Gastroesophageal sphincter (tissue), 4 donors: ENCODE data around the gene VDAC1. TPM values are rescaled to one million over a fixed set of nuclear protein-coding genes. Genes with fewer than 3 reads are reported as not detected.

Source experiments
- ATAC-seq: fragments of 150-250 bp; one replicate; pipeline ENCODE4 v1.9.1; 2016; ENCODE audit warnings: mild to moderate bottlenecking, moderate library complexity
- H3K27ac ChIP-seq, 4 donors: fragments of 200-600 bp; sonication (generic) in 3 of 4; 1 replicate in 3 of 4; 2 replicates in 1 of 4; pipeline ENCODE4 v1.5.1; 2016 to 2019
- H3K27me3 ChIP-seq: fragments of 200-600 bp; sonication (generic); one replicate; pipeline ENCODE4 v1.5.1; 2019
- H3K36me3 ChIP-seq, 2 donors: fragments of 200-600 bp; sonication (generic); one replicate each; pipeline ENCODE4 v1.5.1; 2019; ENCODE audit warnings: control low read depth in 1 of 2
- H3K4me1 ChIP-seq, 3 donors: fragments of 200-600 bp; sonication (generic); 1 replicate in 2 of 3; 2 replicates in 1 of 3; pipeline ENCODE4 v1.5.1; 2016 to 2019; ENCODE audit warnings: control low read depth in 2 of 3
- H3K4me3 ChIP-seq, 2 donors: fragments of 200-600 bp; sonication (generic); one replicate each; pipeline ENCODE4 v1.5.1; 2019; ENCODE audit warnings: mild to moderate bottlenecking in 1 of 2, moderate library complexity in 1 of 2
- H3K9me3 ChIP-seq, 3 donors: fragments of 200-600 bp; sonication (generic); one replicate each; pipeline ENCODE4 v1.5.1; 2017 to 2019; ENCODE audit warnings: control low read depth in 2 of 3
- EP300 ChIP-seq: sonication (generic); formaldehyde crosslinking; IDR thresholded peaks from one replicate; pipeline ENCODE4 v1.6.1; 2017; ENCODE audit warnings: antibody characterized with exemption, mild to moderate bottlenecking
- POLR2A ChIP-seq, 2 donors: fragments of 450-650 bp; IDR thresholded peaks; one replicate each; pipeline ENCODE4 v1.6.1; 2017; ENCODE audit warnings: antibody characterized with exemption in 2 of 2, mild to moderate bottlenecking in 2 of 2, moderate library complexity in 1 of 2
- POLR2AphosphoS5 ChIP-seq: sonication (generic); formaldehyde crosslinking; IDR thresholded peaks from one replicate; pipeline ENCODE4 v1.6.1; 2017; ENCODE audit warnings: antibody characterized with exemption
- WGBS, 2 donors: methylation state at CpG; one replicate each; pipeline ENCODE4 v1.1.5; 2018; ENCODE audit warnings: low coverage in 1 of 2; 5-methylcytosine and 5-hydroxymethylcytosine counted together
- total RNA-seq, 4 donors: library from RNA; depleted of rRNA; stranded (reverse); fragments of >200 nt; gene quantifications; one replicate each; pipeline ENCODE4 v1.1.0, GENCODE V29; 2016
- TF ChIP-seq, protein P1 (sequence below), 4 experiments: fragments of 200-600 bp in 2 of 4; fragments of 450-650 bp in 2 of 4; sonication (generic) in 1 of 4; IDR thresholded peaks; one replicate each; pipeline ENCODE4 v1.5.1; 2017 to 2019; ENCODE audit warnings: antibody characterized with exemption in 4 of 4, mild to moderate bottlenecking in 2 of 4, moderate library complexity in 2 of 4

The VDAC1 gene
- total RNA-seq, 4 donors from 2014 or later, result 112 to 157 (median 131) TPM

DNA sequence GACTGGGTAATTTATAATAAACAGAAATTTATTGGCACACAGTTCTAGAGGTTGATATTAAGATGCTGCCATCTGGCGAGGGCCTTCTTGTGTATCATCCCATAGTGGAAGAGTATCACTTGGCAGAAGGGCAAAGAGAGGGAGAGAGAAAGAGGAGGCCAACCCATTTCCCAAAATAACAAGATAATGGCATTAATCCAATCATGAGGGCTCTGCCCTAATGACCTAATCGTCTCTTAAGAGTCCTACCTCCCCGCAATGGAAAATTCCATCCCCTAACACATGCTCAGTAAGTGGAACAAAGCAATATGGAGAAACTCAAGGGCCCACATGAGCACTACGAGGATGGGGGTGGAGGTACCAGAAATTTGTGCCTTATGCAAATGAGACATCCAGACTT, 17.6 kb upstream of the VDAC1 start:
- no peaks in the 10 kb centered on the region for H3K36me3 ChIP-seq
- no peak overlapping the region for H3K27ac ChIP-seq
- WGBS, 2 donors, result 68 to 69% methylated on average over 3 to 4 of the region's 4 CpGs
- H3K9me3 ChIP-seq, result no peaks in the 10 kb centered on the region
- ATAC-seq, result no peak
- TF ChIP-seq EP300 (no peak), POLR2A (IDR thresholded peaks at IDR 0.05) (no peak), POLR2AphosphoS5 (no peak)
- TF ChIP-seq, protein P1, sequence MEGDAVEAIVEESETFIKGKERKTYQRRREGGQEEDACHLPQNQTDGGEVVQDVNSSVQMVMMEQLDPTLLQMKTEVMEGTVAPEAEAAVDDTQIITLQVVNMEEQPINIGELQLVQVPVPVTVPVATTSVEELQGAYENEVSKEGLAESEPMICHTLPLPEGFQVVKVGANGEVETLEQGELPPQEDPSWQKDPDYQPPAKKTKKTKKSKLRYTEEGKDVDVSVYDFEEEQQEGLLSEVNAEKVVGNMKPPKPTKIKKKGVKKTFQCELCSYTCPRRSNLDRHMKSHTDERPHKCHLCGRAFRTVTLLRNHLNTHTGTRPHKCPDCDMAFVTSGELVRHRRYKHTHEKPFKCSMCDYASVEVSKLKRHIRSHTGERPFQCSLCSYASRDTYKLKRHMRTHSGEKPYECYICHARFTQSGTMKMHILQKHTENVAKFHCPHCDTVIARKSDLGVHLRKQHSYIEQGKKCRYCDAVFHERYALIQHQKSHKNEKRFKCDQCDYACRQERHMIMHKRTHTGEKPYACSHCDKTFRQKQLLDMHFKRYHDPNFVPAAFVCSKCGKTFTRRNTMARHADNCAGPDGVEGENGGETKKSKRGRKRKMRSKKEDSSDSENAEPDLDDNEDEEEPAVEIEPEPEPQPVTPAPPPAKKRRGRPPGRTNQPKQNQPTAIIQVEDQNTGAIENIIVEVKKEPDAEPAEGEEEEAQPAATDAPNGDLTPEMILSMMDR (IDR thresholded peaks at IDR 0.05), result no peak
- H3K4me1 ChIP-seq, result no peaks in the 10 kb centered on the region
- H3K27me3 ChIP-seq, result peaks cover 13% of the 10 kb centered on the region
- no peak overlapping the region for H3K4me3 ChIP-seq

DNA sequence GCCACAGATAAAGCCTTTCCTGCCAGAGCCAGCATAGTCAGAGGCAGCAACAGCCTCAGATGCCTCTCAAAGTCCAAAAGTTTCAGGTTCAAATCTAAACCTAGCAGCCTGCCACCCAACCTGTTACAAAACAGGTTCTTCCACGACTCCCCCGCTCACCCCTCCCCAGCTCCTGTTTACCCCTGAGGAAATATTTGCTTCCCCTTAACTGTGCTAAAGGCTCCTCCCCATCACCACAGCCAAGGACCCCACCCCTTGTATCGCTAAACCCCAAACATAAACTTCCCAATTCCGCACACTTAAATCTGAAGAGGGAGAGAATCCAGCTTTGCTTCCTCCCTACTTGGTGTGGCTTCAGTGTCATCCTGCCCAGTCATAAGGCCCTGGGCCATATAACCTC, 15.4 kb upstream of the VDAC1 start:
- no peak for ATAC-seq
- no peaks in the 10 kb centered on the region for H3K9me3 ChIP-seq
- H3K36me3 ChIP-seq, result no peaks in the 10 kb centered on the region
- TF ChIP-seq EP300, result no peak
- no peak for TF ChIP-seq POLR2A (IDR thresholded peaks at IDR 0.05)
- TF ChIP-seq, protein P1 (IDR thresholded peaks at IDR 0.05), result no peak
- TF ChIP-seq POLR2AphosphoS5, result no peak
- H3K4me1 ChIP-seq, result no peaks in the 10 kb centered on the region
- 57% methylated on average over 4 of the region's 4 CpGs; no CpG with 5 or more reads in 1 of the 2 donors for WGBS, 2 donors
- no peak overlapping the region for H3K4me3 ChIP-seq
- peaks cover 7% of the 10 kb centered on the region for H3K27me3 ChIP-seq
- no peak overlapping the region for H3K27ac ChIP-seq

DNA sequence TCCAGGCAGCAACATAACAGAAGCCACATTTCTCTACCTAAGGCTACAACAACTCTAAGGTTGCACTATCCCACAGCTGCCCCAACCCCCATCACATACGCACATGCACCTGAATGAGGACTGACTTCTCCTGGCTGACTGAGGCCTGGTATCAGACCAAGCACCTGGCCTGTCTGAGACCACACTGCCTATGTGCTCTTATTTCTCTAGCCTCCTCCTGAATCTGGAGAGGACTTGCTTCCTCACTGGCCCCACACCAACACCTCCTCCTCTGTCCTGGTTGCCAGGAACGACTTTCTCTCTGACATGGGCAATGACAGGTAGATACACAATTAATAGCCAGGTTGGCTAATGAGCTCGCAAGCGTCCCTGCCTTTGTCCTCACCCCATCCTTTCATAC, 14.9 kb upstream of the VDAC1 start:
- no peak for TF ChIP-seq POLR2A (IDR thresholded peaks at IDR 0.05)
- TF ChIP-seq, protein P1 (IDR thresholded peaks at IDR 0.05), result no peak
- no peak for TF ChIP-seq EP300
- TF ChIP-seq POLR2AphosphoS5, result no peak
- Histone ChIP-seq H3K4me1 (no peaks in the 10 kb centered on the region), H3K27ac (no peak overlapping the region), H3K4me3 (no peak overlapping the region), H3K27me3 (peaks cover 1% of the 10 kb centered on the region), H3K36me3 (no peaks in the 10 kb centered on the region), H3K9me3 (no peaks in the 10 kb centered on the region)
- no peak for ATAC-seq
- 73% methylated on average over 1 of the region's 4 CpGs; no CpG with 5 or more reads in 1 of the 2 donors for WGBS, 2 donors

DNA sequence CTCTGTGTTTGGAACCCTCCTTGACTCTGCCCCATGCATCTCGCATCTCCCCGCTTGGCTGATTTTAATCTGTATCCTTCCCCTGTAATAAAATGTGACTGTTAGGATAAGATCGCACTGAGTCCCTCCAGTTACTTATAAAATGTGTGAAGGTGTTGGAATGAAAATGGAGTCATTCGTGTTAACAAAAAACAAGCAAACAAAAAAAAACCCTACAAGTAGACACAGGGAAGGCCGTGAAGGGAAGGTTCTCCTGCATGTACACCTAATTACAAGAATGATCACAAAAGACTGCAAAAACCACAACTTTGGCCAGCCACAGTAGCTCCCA, 14.2 kb upstream of the VDAC1 start:
- Histone ChIP-seq H3K36me3 (no peaks in the 10 kb centered on the region), H3K9me3 (no peaks in the 10 kb centered on the region), H3K4me3 (no peak overlapping the region), H3K27ac (no peak overlapping the region), H3K4me1 (no peaks in the 10 kb centered on the region), H3K27me3 (no peaks in the 10 kb centered on the region)
- ATAC-seq, result no peak
- WGBS, 2 donors, result 87 to 100% methylated on average over 2 to 4 of the region's 5 CpGs
- TF ChIP-seq, protein P1 (IDR thresholded peaks at IDR 0.05), result no peak
- no peak for TF ChIP-seq POLR2AphosphoS5
- no peak for TF ChIP-seq EP300
- no peak for TF ChIP-seq POLR2A (IDR thresholded peaks at IDR 0.05)

DNA sequence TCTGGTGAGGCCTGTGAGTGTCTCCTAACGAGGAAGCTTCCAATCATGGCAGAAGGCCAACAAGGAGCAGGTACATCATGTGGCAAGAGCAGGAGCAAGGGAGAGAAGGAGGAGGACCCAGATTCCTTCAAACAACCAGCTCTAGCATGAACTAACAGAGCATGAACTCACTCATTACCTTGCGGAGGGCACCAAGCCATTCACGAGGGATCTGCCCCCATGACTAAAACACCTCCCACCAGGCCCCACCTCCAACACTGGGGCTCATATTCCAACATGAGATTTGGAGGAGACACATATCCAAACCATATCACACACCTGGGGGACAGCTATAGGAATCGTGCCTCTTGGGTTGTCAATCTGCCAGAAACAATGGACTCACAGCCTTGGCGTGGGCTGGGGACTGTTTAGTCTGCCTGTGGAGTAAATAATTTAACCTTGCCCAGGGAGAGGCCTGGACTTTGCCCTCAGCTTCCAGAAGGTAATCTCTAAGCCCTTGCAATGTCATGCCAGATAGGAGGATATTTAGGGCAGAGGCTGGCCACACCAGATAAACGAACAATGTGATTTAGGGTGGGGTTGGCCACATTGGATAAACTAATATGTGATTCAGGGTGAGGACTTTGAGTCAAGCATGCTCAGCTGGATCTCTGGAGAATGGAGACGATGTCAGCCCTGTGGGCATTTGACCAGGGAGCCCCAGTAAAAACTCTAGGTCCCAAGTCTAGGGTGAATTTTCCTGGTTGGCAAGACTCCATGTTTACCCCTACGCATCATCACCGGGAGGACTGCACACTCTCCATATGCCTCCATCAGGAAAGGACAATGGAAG, 13.6 kb upstream of the VDAC1 start:
- no peaks in the 10 kb centered on the region for H3K36me3 ChIP-seq
- H3K4me1 ChIP-seq, result no peaks in the 10 kb centered on the region
- 70 to 74% methylated on average over 4 to 6 of the region's 9 CpGs for WGBS, 2 donors
- H3K27ac ChIP-seq, result no peak overlapping the region
- no peak overlapping the region for H3K4me3 ChIP-seq
- H3K9me3 ChIP-seq, result no peaks in the 10 kb centered on the region
- ATAC-seq, result no peak
- TF ChIP-seq POLR2A (IDR thresholded peaks at IDR 0.05) (no peak), EP300 (no peak), POLR2AphosphoS5 (no peak)
- TF ChIP-seq, protein P1 (IDR thresholded peaks at IDR 0.05), result no peak
- no peaks in the 10 kb centered on the region for H3K27me3 ChIP-seq
